IMR-90 (cell line): ENCODE measurements around the gene PCCA. TPM values are rescaled to one million over a fixed set of nuclear protein-coding genes. Genes with fewer than 3 reads are reported as not detected.

Source experiments
- ATAC-seq: fragments of 200-7000 bp; cut with Tn5 transposase; 2 replicates; pipeline ENCODE4 v1.9.1; 2020; ENCODE audit warnings: low read depth, mild to moderate bottlenecking, moderate library complexity
- BruUV-seq: library from RNA; stranded (reverse); fragments of 400-500 nt; replicated peaks from 2 replicates; lab custom pipeline; 2021; lab: Mats Ljungman, UMichigan
- CTCF ChIA-PET: fragments of 300-600 bp; formaldehyde crosslinking; extraction: SDS; loops from one replicate; lab custom pipeline; 2021; ENCODE audit warnings: antibody characterized with exemption; lab: Yijun Ruan, JAX
- POLR2A ChIA-PET: fragments of 300-600 bp; sonication (Branson Sonifier 250); formaldehyde crosslinking; loops from one replicate; lab custom pipeline; 2022; ENCODE audit warnings: antibody characterized with exemption; ENCODE audit not compliant: unreplicated experiment; lab: Charles Lee
- DNase-seq: peaks from one replicate; pipeline ENCODE4 v3.0.0; 2013
- H2AFZ ChIP-seq: replicated peaks from 2 replicates; pipeline ENCODE3; 2013; ENCODE audit warnings: low read length, mild to moderate bottlenecking; ENCODE audit not compliant: poor library complexity
- H2AK5ac ChIP-seq: 2 replicates; pipeline ENCODE4 v1.6.1; 2013; ENCODE audit warnings: low read depth, low read length, inconsistent platforms
- H2AK9ac ChIP-seq: replicated peaks from 2 replicates; pipeline ENCODE3; 2013; ENCODE audit warnings: mild to moderate bottlenecking, low read depth, low read length, moderate library complexity; ENCODE audit not compliant: poor library complexity
- H2BK120ac ChIP-seq: 2 replicates; pipeline ENCODE4 v1.6.1; 2013; ENCODE audit warnings: low read depth, low read length, inconsistent platforms
- H2BK15ac ChIP-seq: 3 replicates; pipeline ENCODE4 v1.6.1; 2013; ENCODE audit warnings: low read depth, low read length, inconsistent platforms
- H2BK20ac ChIP-seq: 2 replicates; pipeline ENCODE4 v1.6.1; 2013; ENCODE audit warnings: low read depth, mild to moderate bottlenecking, inconsistent platforms, low read length, moderate library complexity
- H2BK5ac ChIP-seq: 2 replicates; pipeline ENCODE4 v1.6.1; 2013; ENCODE audit warnings: mild to moderate bottlenecking, low read depth, low read length, inconsistent platforms; ENCODE audit not compliant: poor library complexity, severe bottlenecking
- H3K14ac ChIP-seq: replicated peaks from 2 replicates; pipeline ENCODE4 v1.6.1; 2013; ENCODE audit warnings: low read depth, low read length, inconsistent platforms
- H3K18ac ChIP-seq: 2 replicates; pipeline ENCODE4 v1.6.1; 2013; ENCODE audit warnings: low read depth, low read length, control low read depth
- H3K23ac ChIP-seq: 2 replicates; pipeline ENCODE4 v1.6.1; 2013; ENCODE audit warnings: low read depth, low read length, inconsistent platforms
- H3K27ac ChIP-seq: 2 replicates; pipeline ENCODE4 v1.5.1; 2013; ENCODE audit warnings: mild to moderate bottlenecking, control low read depth, low read length; ENCODE audit not compliant: insufficient read depth
- H3K27me3 ChIP-seq: 2 replicates; pipeline ENCODE4 v1.6.1; 2013; ENCODE audit warnings: low read length; ENCODE audit not compliant: control insufficient read depth, insufficient read depth
- H3K36me3 ChIP-seq: 2 replicates; pipeline ENCODE4 v1.6.1; 2013; ENCODE audit warnings: low read length, mixed read lengths; ENCODE audit not compliant: control insufficient read depth, insufficient read depth
- H3K4ac ChIP-seq: 2 replicates; pipeline ENCODE4 v1.6.1; 2013; ENCODE audit warnings: low read depth, low read length, inconsistent platforms
- H3K4me1 ChIP-seq: 2 replicates; pipeline ENCODE4 v1.6.1; 2013; ENCODE audit warnings: low read length, mixed read lengths; ENCODE audit not compliant: control insufficient read depth, insufficient read depth
- H3K4me2 ChIP-seq: 2 replicates; pipeline ENCODE4 v1.6.1; 2013; ENCODE audit warnings: low read depth, mild to moderate bottlenecking, control low read depth, low read length, moderate library complexity
- H3K4me3 ChIP-seq: 2 replicates; pipeline ENCODE4 v1.5.1; 2013; ENCODE audit warnings: low read depth, mild to moderate bottlenecking, control low read depth, low read length, moderate library complexity; ENCODE audit not compliant: insufficient read depth
- H3K56ac ChIP-seq: 2 replicates; pipeline ENCODE4 v1.6.1; 2013; ENCODE audit warnings: low read length, inconsistent platforms; ENCODE audit not compliant: insufficient read depth; ENCODE audit errors: extremely low read depth
- H3K79me1 ChIP-seq, 2 experiments: 2 replicates each; pipeline ENCODE4 v1.6.1; 2013; ENCODE audit warnings: low read length in 2 of 2, inconsistent platforms in 1 of 2, low read depth in 1 of 2
- H3K9ac ChIP-seq: 2 replicates; pipeline ENCODE4 v1.6.1; 2013; ENCODE audit warnings: low read depth, low read length, control low read depth
- H3K9me1 ChIP-seq: 2 replicates; pipeline ENCODE4 v1.6.1; 2013; ENCODE audit warnings: low read length, inconsistent platforms; ENCODE audit not compliant: insufficient read depth
- H3K9me3 ChIP-seq: 2 replicates; pipeline ENCODE4 v1.6.1; 2013; ENCODE audit warnings: low read length; ENCODE audit not compliant: control insufficient read depth, insufficient read depth
- H4K20me1 ChIP-seq: 2 replicates; pipeline ENCODE4 v1.6.1; 2013; ENCODE audit warnings: low read length, inconsistent platforms; ENCODE audit not compliant: insufficient read depth
- H4K5ac ChIP-seq: 2 replicates; pipeline ENCODE4 v1.6.1; 2013; ENCODE audit warnings: mild to moderate bottlenecking, low read depth, low read length, control low read depth
- H4K8ac ChIP-seq, 2 experiments: 2 replicates each; pipeline ENCODE4 v1.6.1; 2013; ENCODE audit warnings: low read depth in 2 of 2, low read length in 2 of 2, control low read depth in 1 of 2, inconsistent platforms in 1 of 2
- H4K91ac ChIP-seq: 2 replicates; pipeline ENCODE4 v1.6.1; 2013; ENCODE audit warnings: low read depth, low read length, inconsistent platforms; ENCODE audit not compliant: insufficient read depth
- BHLHE40 ChIP-seq: fragments of 150-350 bp; IDR thresholded peaks from 2 replicates; pipeline ENCODE4 v1.6.1; 2016; ENCODE audit warnings: mild to moderate bottlenecking, low read depth, low read length
- CEBPB ChIP-seq: IDR thresholded peaks from 2 replicates; pipeline ENCODE4 v1.6.1; 2012; ENCODE audit warnings: low read depth, low read length, improper control_type of control experiment
- CHD1 ChIP-seq: IDR thresholded peaks from 2 replicates; pipeline ENCODE4 v1.6.1; 2012; ENCODE audit warnings: low read depth, low read length, improper control_type of control experiment
- CTCF ChIP-seq: conservative IDR thresholded peaks from 2 replicates; pipeline ENCODE4 v1.5.1; 2012; ENCODE audit warnings: mild to moderate bottlenecking, low read depth, low read length, improper control_type of control experiment
- MAFK ChIP-seq: IDR thresholded peaks from 2 replicates; pipeline ENCODE4 v1.6.1; 2012; ENCODE audit warnings: low read depth, low read length, improper control_type of control experiment
- MAZ ChIP-seq: IDR thresholded peaks from 2 replicates; pipeline ENCODE4 v1.6.1; 2012; ENCODE audit warnings: low read depth, mild to moderate bottlenecking, low read length, improper control_type of control experiment, moderate library complexity, borderline replicate concordance
- MXI1 ChIP-seq: IDR thresholded peaks from 2 replicates; pipeline ENCODE4 v1.6.1; 2012; ENCODE audit warnings: low read depth, mild to moderate bottlenecking, low read length, moderate library complexity, borderline replicate concordance
- NFE2L2 ChIP-seq: fragments of 150-350 bp; IDR thresholded peaks from 2 replicates; pipeline ENCODE4 v1.6.1; 2016; ENCODE audit warnings: low read depth, mild to moderate bottlenecking, low read length
- POLR2A ChIP-seq: IDR thresholded peaks from 2 replicates; pipeline ENCODE4 v1.6.1; 2012; ENCODE audit warnings: mild to moderate bottlenecking, low read depth, low read length
- RAD21 ChIP-seq: IDR thresholded peaks from 2 replicates; pipeline ENCODE4 v1.6.1; 2012; ENCODE audit warnings: low read length, improper control_type of control experiment
- RCOR1 ChIP-seq: IDR thresholded peaks from 2 replicates; pipeline ENCODE4 v1.6.1; 2012; ENCODE audit warnings: mild to moderate bottlenecking, low read length, improper control_type of control experiment; ENCODE audit not compliant: insufficient replicate concordance
- SMC3 ChIP-seq: fragments of 150-350 bp; IDR thresholded peaks from 2 replicates; pipeline ENCODE4 v1.6.1; 2016; ENCODE audit warnings: low read depth, mild to moderate bottlenecking, antibody characterized with exemption, low read length, moderate library complexity
- USF2 ChIP-seq: fragments of 150-350 bp; IDR thresholded peaks from 2 replicates; pipeline ENCODE4 v1.6.1; 2017; ENCODE audit warnings: mild to moderate bottlenecking, antibody characterized with exemption, low read length, low read depth
- WGBS, 2 experiments: methylation state at CpG; one replicate each; pipeline versions ENCODE4 v1.1.5 to v1.1.7; 2013; ENCODE audit warnings: missing lambda C conversion rate in 2 of 2; ENCODE audit not compliant: insufficient read length in 1 of 2; ENCODE audit errors: extremely low coverage in 2 of 2; 5-methylcytosine and 5-hydroxymethylcytosine counted together
- dilution Hi-C: fragments of 300-500 bp; cut with HindIII; formaldehyde crosslinking; loops from one replicate; pipeline ENCODE4 v1.14.3; 2018; ENCODE audit warnings: low sequenced_read_pairs; ENCODE audit not compliant: unreplicated experiment
- in situ Hi-C: fragments of 300-500 bp; cut with MboI; formaldehyde crosslinking; loops from 3 replicates; pipeline ENCODE4 v1.14.3; 2019; ENCODE audit warnings: low sequenced_read_pairs, inconsistent platforms, mixed read lengths
- intact Hi-C: fragments of 100-400 bp; cut with micrococcal nuclease; formaldehyde crosslinking; loops from 2 replicates; pipeline ENCODE4 v1.10.0; 2022
- polyA plus RNA-seq, 3 experiments: library from polyadenylated mRNA; depleted of rRNA; stranded (reverse); fragments of >200 nt; gene quantifications; 2 replicates each; pipeline ENCODE4 v1.2.3, GENCODE V29; 2012; ENCODE audit warnings: low replicate concordance in 1 of 3
- total RNA-seq: library from RNA; depleted of rRNA; stranded (reverse); fragments of >200 nt; gene quantifications from 2 replicates; pipeline ENCODE4 v1.2.3, GENCODE V29; 2012

PCCA gene
- total and polyA plus RNA-seq, 2 of the 4 experiments (the other 2 are of a cell fraction), result 7.6 to 24.0 TPM

GRCh38 chr13:100154842-100155416, 66.0 kb downstream of the PCCA start:
- Histone ChIP-seq H3K27ac (no peak overlapping the region), H3K4me1 (no peaks in the 10 kb centered on the region), H3K4ac (no peak overlapping the region), H3K18ac (no peak overlapping the region), H3K27me3 (no peaks in the 10 kb centered on the region), H4K5ac (no peak overlapping the region), H3K14ac (no peak overlapping the region), H2AK5ac (no peak overlapping the region), H3K9me3 (no peaks in the 10 kb centered on the region), H3K79me1 (peaks cover 0 to 5% of the 10 kb centered on the region in 2 experiments; a peak in 1 of 4 replicates), H2BK5ac (no peak overlapping the region), H3K36me3 (peaks cover 10% of the 10 kb centered on the region), H2BK15ac (no peak overlapping the region), H2AFZ (no peak overlapping the region), H2BK20ac (no peak overlapping the region), H3K4me3 (no peak overlapping the region), H4K8ac (no peak overlapping the region), H3K4me2 (no peak overlapping the region), H3K9ac (no peak overlapping the region), H2BK120ac (no peak overlapping the region), H3K56ac (no peak overlapping the region), H3K9me1 (peaks cover 3% of the 10 kb centered on the region; the same call in 1 of the 2 replicates), H2AK9ac (no peak overlapping the region), H4K20me1 (no peaks in the 10 kb centered on the region), H4K91ac (no peak overlapping the region), H3K23ac (no peak overlapping the region)
- intact Hi-C loops (loop anchor here (10.0 kb wide), 1 partner anchor 360 kb away; no protein-coding TSS in a partner anchor), in situ Hi-C loops (no loop called here), dilution Hi-C loops (no loop called here)
- no TSS peak for BruUV-seq
- TF ChIP-seq NFE2L2 (no peak), MXI1 (no peak), BHLHE40 (no peak), POLR2A (no peak), CHD1 (no peak), MAFK (no peak), MAZ (no peak), SMC3 (no peak), RAD21 (no peak), CTCF (no peak), CEBPB (no peak), USF2 (no peak), RCOR1 (no peak)
- 100% methylated on average over 1 of the region's 6 CpGs; no CpG with 5 or more reads in 1 of the 2 experiments for WGBS, 2 experiments
- CTCF ChIA-PET, result no interaction called here
- ATAC-seq, result no peak
- POLR2A ChIA-PET, result no interaction called here
- no peak for DNase-seq
